GM12865 (cell line): ENCODE measurements around the gene ALDH4A1.

Experiments
- DNase-seq: peaks from one replicate; pipeline ENCODE4 v3.0.0; 2010; ENCODE audit warnings: low read depth
- H3K4me3 ChIP-seq: 2 replicates; pipeline ENCODE4 v1.5.1; 2011; ENCODE audit warnings: mild to moderate bottlenecking, low read depth, low read length, control low read depth
- TF ChIP-seq, protein P1 (sequence below): IDR thresholded peaks from 2 replicates; pipeline ENCODE4 v1.5.1; 2011; ENCODE audit warnings: low read length, control low read depth, low read depth, inconsistent platforms; ENCODE audit not compliant: insufficient read depth; ENCODE audit errors: missing control alignments

The ALDH4A1 gene

GRCh38 chr1:18917071-18917799 lies 14.9 kb upstream of the ALDH4A1 start:
- H3K4me3 ChIP-seq, result no peak overlapping the region
- TF ChIP-seq, protein P1, sequence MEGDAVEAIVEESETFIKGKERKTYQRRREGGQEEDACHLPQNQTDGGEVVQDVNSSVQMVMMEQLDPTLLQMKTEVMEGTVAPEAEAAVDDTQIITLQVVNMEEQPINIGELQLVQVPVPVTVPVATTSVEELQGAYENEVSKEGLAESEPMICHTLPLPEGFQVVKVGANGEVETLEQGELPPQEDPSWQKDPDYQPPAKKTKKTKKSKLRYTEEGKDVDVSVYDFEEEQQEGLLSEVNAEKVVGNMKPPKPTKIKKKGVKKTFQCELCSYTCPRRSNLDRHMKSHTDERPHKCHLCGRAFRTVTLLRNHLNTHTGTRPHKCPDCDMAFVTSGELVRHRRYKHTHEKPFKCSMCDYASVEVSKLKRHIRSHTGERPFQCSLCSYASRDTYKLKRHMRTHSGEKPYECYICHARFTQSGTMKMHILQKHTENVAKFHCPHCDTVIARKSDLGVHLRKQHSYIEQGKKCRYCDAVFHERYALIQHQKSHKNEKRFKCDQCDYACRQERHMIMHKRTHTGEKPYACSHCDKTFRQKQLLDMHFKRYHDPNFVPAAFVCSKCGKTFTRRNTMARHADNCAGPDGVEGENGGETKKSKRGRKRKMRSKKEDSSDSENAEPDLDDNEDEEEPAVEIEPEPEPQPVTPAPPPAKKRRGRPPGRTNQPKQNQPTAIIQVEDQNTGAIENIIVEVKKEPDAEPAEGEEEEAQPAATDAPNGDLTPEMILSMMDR, result no peak
- DNase-seq, result no peak

DNA sequence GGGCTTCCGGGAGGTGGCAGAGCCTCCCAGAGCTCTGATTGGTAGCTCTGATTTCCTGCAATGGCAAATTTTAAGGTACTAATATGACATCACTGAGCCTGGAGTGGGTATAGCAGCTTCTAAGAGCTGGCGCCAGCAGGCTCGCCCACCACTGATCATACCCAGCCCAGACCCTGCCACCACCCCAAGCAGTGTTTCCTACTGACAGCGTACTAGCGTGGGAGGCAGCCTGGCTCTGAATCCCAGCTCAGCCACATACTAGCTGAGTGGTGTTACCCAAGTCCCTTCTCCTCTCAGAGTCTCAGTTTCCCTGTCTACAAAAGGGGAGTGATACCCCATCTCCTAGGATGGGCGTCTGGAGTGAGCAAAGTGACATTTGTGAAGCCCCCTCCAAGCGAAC lies 13.0 kb upstream of the ALDH4A1 start:
- TF ChIP-seq, protein P1, result no peak
- H3K4me3 ChIP-seq, result no peak overlapping the region
- no peak for DNase-seq

DNA sequence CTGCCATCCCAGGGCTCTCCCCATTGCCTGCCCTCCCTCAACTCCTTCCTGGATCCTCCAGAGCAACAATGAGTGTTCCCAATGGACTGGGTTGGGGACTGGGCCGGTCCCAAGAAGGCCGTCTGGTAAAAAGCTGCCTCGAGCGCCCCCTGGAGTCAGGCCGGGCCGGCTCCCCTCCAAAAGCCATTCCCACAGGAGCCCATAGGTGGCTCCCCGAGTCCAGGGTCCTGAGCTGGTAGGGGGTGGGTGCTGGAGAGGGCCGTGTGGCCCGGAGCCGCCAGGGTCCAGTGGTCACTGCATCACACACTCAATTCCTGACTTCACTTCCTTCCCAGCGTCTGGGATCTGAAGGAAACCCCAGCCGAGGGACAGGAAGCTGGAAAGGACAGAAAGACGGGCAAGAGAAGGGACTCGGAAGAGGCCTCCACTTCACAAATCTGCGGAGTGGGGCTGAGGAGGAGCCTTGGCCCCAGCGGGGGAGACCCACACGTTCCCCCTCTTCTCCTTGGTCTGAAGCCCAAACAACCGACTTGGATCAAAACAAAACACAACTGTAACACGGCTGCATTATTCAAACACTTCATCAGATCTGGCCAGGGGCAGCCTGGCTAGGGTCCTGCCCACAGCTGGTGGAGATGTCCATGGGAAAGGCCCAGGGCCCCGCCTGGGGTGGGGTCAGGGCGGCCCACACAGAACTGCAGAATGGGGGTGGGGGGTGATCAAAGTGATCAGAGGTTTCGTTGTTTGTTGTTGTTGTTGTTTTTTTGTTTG lies 10.9 kb upstream of the ALDH4A1 start:
- peak; percentile 80 for DNase-seq
- no peak overlapping the region for H3K4me3 ChIP-seq
- TF ChIP-seq, protein P1, result peak; percentile 98

- H3K4me3 ChIP-seq, result no peak overlapping the region
- TF ChIP-seq, protein P1, result no peak
Observed at GRCh38 chr1:18912550-18912949, 10.2 kb upstream of the ALDH4A1 start.

DNA sequence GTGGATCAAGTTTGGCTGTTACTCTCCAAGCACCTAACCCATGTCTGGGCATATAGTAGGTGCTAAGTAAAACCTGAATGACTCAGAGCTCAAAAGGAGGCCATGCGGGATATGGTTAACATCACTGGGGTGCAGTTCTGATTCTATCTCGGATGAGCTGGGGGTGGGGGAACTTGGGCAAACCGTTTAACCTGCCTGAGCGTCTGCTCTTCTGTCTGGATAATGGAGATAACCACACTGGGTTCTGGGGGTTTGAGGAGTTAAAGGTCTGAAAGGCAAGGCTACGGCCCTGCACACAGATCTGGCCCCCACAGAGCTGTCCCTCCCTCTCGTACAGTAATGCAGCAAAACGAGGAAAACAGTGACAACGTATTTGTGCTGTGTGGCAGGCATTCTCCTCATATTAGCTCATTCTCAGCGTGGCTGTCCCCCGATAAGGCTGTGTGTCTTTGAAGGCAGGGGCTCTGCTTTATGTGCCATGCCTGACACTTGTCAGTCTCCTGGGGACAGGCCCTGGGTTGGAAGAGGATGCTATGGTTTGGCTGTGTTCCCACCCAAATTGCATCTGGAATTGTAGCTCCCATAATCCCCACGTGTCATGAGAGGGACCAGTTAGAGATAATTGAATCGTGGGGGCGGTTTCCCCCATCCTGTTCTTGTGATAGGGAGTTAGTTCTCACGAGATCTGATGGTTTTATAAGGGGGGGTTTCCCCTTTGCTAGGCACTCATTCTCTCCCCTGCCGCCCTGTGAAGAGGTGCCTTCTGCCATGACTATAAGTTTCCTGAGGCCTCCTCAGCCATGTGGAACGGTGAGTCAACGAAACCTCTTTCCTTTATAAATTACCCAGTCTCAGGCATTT lies 6.8 kb upstream of the ALDH4A1 start:
- TF ChIP-seq, protein P1, result no peak
- no peak for DNase-seq
- no peak overlapping the region for H3K4me3 ChIP-seq

More at GRCh38 chr1:18912550-18912949, 10.2 kb upstream of the ALDH4A1 start:
- no peak for DNase-seq

DNA sequence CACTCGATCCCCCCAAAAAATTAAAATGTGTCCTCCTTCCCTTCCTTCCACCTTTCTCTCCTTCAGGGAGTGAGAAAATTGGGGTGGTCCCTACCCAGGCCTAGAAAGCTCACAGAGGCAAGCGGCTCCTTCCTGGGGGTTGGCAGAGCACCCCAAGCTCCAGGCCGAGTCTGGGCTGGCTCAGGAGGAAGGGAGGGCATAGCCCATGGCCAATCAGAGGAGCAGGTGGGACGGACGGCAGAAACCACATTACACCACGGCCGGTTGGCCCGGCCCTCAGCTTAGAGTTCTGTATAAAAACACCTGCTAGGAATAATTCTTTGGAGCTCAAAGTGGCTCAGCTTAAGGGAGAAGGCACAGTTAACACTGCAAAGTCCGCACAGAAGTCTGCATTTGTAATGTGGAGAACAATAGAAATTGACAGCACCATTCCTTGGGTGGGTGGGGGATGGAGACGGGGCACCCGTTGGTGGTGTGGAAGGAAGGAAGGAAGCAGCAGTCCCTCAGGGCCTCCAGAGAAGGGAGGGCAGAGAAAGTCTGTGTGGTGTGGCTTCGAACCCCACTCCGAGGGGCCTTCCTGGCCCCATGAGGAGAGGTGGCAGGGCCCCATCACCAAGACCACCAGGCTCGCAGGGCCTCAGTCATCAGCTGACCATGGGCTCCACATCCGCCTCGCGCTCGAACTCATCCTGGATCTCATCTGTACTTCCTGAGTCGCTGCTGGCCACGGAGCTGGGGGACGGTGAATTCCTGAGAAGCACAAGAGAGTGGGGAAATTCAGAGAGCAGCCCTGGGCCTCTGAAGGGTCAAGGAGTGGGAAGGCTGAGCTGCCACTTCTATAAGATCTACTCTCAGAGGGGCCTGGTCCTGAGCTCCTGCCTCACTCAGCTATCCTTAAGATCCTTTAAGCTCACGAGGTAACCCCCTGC lies 5.8 kb upstream of the ALDH4A1 start:
- TF ChIP-seq, protein P1, result no peak
- H3K4me3 ChIP-seq, result no peak overlapping the region
- DNase-seq, result peak; percentile 14
